Stimulated activated CD4-positive, alpha-beta T cell treated with anti-CD3 and anti-CD28 coated beads, Interleukin-4, amount 100 ng/mL, for 1 hour (primary cell): ENCODE data around the gene GIMD1.
"Not testable (repeated sequence)": the region's sequence is repeated elsewhere in the genome, so short reads cannot be mapped to it uniquely, and the experiment has no call there.

Experiments
- DNase-seq: peaks from one replicate; pipeline ENCODE4 v3.0.0-alpha.2; 2020

The GIMD1 gene

DNA sequence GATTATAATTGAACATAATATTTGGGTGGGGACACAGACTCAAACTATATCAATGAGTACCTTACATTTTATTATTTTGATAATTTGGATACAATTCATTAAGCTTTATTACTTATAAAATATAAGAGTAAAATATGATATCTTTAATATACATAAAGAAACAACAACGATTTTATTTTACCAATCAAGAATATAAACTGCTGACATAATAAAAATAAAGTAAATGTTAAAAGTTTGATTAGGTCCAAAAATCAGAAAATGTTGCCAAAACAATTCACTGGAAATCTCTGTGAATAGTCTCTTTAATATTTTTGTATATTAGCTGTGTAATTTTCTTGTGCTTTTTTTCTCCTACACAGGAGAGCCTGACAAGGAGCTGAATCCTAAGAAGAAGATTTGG is 21.4 kb downstream of the GIMD1 start:
- no peak for DNase-seq

GRCh38 chr4:106344647-106344970 is 24.0 kb downstream of the GIMD1 start:
- no peak for DNase-seq

GRCh38 chr4:106343865-106344646 is 24.5 kb downstream of the GIMD1 start:
- no peak for DNase-seq

GRCh38 chr4:106340774-106341173 is 27.8 kb downstream of the GIMD1 start:
- no peak for DNase-seq

DNA sequence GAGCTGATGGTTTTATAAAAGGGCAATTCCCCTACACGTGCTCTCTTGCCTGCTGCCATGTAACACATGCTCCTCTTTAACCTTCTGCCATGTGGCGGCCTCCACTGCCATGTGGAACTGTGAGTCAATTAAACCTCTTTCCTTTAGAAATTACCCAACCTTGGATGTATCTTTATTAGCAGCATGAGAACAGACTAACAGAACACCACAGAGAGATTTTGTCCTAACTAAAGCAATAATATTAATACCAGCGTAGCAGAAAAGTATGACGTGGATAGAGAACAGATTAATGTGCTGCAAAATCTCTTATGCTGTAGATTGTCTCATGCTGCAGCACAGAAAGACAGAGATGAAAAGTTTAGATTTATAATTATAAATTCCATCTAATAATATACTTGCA is 29.1 kb downstream of the GIMD1 start:
- DNase-seq, result no peak

DNA sequence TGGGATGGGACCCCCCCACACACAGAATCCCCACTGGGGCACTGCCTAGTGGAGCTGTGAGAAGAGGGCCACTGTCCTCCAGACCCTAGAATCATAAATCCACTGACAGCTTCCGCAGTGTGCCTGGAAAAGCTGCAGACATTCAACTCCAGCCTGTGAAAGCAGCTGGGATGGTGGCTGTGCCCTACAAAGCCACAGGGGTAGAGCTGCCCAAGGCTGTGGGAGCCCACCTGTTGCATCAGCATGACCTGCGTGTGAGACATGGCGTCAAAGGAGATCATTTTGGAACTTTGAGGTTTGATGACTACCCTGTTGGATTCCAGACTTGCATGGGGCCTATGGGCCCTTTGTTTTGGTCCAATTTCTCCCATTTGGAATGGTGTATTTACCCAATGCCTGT is 29.9 kb downstream of the GIMD1 start:
- DNase-seq, result no peak

DNA sequence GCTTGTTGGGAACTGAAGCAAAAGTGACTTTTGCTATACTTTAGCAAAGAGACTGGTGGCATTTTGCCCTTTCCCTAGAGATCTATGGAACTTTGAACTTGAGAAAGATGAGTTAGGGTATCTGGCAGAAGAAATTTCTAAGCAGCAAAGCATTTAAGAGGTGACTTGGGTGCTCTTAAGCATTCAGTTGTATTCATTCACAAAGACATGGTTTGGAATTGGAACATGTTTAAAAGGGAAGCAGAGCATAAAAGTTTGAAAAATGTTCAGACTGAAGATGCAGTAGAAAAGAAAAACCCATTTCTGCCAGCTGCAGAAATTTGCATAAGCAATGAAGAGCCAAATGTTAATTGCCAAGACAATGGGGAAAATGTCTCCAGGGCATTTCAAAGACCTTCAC is 30.7 kb downstream of the GIMD1 start:
- DNase-seq, result no peak

- no peak for DNase-seq
These were observed 32.0 kb downstream of the GIMD1 start for GRCh38 chr4:106336618-106337017.

DNA sequence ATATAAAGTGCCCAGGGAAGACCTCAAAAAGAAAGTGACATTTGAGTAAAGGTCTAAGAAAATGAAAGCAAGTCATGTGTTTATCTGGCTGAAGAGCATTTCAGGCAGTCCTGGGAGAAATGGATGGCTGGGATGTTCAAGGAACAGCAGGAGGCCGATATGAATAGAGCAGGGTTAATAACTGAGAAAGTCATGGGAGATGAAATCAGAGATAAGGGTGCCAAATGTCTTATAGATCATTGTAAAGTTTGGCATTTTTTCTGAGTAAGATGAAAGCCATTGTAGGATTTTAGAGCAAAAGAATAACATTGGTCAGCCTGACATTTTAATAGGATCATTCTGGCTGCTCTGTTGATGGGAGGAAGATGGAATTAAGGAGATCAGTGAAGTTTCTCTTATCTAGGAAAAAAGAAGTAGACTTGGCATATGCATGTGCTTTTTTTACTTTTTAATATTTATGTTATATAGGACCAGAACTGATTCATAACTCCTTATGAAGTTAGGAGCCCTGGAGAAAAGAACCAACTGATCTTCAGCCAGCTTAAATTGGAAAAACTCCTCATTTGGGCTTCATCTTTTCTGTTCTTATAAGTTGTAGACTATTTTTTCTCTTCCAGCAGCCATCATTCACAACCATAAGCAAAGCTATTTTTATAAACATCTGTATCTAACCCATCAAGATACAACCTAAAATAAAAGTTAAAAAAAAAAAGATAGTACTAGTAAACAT is 33.7 kb downstream of the GIMD1 start:
- no peak for DNase-seq

- DNase-seq, result no peak
These were observed 35.4 kb downstream of the GIMD1 start for GRCh38 chr4:106333186-106333585.

GRCh38 chr4:106329041-106329618 is 39.4 kb downstream of the GIMD1 start:
- DNase-seq, result no peak

DNA sequence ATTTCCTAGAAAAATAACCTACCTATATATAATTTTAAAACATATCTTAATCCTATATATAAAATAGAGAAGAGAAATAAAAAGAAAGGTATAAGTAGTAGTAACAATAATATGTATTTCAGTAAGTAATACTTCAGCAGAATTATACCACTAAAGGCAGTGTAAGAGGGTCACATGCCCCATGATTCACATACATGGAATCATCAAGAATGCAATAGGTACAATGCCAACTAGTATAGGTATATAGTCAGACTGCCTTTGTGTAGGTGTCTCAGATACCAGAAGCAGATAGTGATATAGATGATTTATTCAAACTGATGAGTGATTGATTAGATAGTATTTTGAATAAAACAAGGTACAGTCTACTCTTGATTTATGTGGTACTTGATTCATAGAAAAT is 42.8 kb downstream of the GIMD1 start:
- no peak for DNase-seq

- no peak for DNase-seq
These were observed 45.5 kb downstream of the GIMD1 start for GRCh38 chr4:106323119-106323518.

GRCh38 chr4:106321814-106322213 is 46.8 kb downstream of the GIMD1 start:
- not testable (repeated sequence) for DNase-seq

DNA sequence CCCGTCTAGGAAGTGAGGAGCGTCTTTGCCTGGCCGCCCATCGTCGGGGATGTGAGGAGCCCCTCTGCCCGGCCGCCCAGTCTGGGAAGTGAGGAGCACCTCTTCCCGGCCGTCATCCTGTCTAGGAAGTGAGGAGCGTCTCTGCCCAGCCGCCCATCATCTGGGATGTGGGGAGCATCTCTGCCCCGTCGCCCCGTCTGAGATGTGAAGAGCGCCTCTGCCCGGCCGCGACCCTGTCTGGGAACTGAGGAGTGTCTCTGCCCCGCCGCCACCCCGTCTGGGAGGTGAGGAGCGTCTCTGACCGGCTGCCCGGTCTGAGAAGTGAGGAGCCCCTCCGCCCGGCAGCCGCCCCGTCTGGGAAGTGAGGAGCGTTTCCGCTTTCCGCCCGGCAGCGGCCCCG is 47.4 kb downstream of the GIMD1 start:
- DNase-seq, result not testable (repeated sequence)

DNA sequence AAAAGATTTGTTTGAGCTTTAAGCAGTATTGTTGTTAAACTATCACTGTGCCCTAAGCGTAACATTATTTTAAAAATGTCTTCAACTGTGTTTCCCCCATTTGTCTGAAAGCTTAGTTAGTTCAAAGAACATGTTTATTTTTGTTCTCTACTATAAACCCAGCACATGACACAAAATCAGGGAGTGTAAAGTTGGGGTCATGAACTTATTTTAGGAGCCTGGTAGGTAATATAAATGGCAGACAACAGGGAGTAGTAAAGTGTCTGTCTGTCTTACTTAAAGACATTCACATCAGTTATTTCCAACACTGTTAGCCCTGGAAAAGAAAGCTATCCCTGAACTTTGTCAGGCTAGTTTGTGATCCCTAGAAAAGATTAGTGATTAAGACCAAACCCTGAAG is 48.3 kb downstream of the GIMD1 start:
- DNase-seq, result no peak

- DNase-seq, result no peak
These were observed 50.1 kb downstream of the GIMD1 start for GRCh38 chr4:106318511-106318910.

- DNase-seq, result no peak
These were observed 50.8 kb downstream of the GIMD1 start for GRCh38 chr4:106317815-106318214.

DNA sequence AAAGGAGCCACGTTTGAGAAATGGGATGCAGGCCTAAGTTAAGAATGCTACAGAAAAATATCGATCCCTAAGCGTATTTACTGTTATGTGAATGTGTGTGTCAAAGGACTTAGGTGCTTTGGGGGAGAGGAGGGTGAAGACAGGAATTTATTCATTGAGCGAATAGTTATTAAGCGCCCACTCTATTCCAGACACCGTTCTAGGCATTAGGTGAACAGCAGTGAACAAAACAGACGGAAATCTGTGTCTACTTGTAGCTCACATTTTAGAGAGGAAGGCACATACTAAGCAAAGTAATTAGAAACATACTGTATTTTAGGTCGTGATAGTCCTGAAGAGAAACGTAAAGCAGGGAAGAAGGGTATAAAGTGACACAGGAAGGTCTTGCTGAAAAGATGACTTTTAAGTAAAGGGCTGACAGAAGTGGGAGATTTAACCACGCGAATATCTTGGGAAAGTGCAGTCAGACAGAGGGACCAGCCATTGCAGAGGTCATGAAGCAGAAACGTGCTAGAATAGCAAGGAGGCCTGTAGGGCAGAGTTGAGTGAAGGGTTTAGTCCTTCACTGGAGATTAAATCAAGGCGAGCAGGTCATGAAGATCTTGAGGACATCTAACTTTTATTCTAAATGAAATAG is 51.7 kb downstream of the GIMD1 start:
- no peak for DNase-seq

GRCh38 chr4:106315968-106316772 is 52.4 kb downstream of the GIMD1 start, which contains the start of the genes AIMP1 and TBCK:
Gene AIMP1, plus strand, starts transcription at chr4:106316550. Its CDS starts 8,460 bp downstream, at chr4:106325010.
Gene TBCK, minus strand, starts transcription at chr4:106316209. Its CDS starts 7,249 bp downstream, at chr4:106308960.
- DNase-seq, result peak; percentile 82

- no peak for DNase-seq
These were observed 53.1 kb downstream of the GIMD1 start for GRCh38 chr4:106315476-106315967.

GRCh38 chr4:106314960-106315359 is 53.6 kb downstream of the GIMD1 start:
- DNase-seq, result no peak
